ENCODE measurements around the gene RHBDL2.

DNA sequence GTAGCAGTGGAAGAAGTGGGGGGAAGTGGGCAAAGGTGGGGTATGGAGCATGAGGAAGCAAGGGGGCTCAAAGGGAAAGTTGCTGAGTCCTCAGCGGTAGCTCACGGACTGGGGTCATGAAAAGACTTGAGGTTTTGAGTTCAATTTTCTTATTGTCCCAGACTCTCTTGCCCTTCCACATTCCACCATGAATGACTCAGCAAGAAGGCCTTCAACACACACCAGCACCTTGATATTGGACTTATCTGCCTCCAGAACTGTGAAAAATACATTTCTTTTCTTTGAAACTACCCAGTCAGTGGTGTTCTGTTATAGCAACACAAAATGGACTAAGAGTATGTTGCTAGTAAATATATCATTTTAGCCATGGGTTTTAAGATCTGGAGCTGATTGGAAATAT, 17.3 kb upstream of the RHBDL2 start:
- no peak for TF ChIP-seq EZH2 (IDR thresholded peaks at IDR 0.05)
- no peak for TF ChIP-seq POLR2AphosphoS5 (IDR thresholded peaks at IDR 0.05; ENCODE audit: borderline replicate concordance, low read depth, low read length)
- TF ChIP-seq FOXP2 (optimal IDR thresholded peaks at IDR 0.05; ENCODE audit: control extremely low read depth, extremely low read length, insufficient read depth): no peak
